HG03342 (cell line): Measurements from ENCODE around the gene MKNK2.
"Not testable (repeated sequence)": the region's sequence is repeated elsewhere in the genome, so short reads cannot be mapped to it uniquely, and the experiment has no call there.

ENCODE experiments used
- ATAC-seq: cut with Tn5 transposase; IDR thresholded peaks from one replicate; pipeline ENCODE4 v1.9.1; 2021; ENCODE audit warnings: mild to moderate bottlenecking, moderate library complexity; ENCODE audit not compliant: unreplicated experiment

MKNK2 gene

DNA sequence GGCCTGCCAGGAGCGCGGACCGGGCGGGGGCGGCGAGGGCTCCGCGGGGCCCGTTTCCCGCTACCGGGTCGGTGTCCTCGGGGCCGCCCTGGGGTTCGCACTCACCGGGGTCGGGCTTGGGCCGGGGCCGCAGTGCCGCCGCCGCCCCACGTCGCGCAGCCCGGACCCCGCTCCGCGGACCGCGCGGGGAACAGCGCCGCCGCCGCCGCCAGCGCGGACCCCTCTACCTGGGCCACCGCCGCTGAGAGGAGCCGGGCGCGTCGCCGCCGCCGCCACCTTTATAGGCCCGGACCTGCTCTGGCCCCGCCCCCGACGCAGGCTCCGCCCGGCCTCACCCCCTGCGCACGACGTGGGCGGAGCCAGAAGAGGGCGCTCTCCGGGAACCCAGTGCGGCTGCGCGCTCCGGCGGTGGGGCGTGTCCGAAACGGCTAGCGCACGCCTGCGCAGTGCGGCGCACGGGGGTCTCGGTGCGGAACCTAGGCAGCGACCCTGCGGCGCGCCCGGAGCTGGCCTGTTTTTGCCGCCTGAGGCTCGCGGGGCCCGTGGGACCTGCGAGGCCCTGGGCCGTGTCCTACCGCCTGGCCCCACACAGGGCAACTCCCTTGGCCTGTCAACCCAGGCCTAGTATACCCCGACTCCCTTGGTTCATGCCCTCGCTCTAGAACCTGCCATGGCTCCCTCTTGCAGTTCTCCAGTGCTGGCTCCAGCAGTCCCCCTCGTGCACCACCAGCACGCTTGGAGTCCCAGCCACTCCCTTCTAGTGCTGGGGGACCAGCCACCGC, at the start of gene MKNK2:
Gene MKNK2 (minus strand): TSS at position 254 of the 782 bp plus-strand sequence. CDS start 393 bp downstream, outside the sequence.
- ATAC-seq, result peak; percentile 56

DNA sequence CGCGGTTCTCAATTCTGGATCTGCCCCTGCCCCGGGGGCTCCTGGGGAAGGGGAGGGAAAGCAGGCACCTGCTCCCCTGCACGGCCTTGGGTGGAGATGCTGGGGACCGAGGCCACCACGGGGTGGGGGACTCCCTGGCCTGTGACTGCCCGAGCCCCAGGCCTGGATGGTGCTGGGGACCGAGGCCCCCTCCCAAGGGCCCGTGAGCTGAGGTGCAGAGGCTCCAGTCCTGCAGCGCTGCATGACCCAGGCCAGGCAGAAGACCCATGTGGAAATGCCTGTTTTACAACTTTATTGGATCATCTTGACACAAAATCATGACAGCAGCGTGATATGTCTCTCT, 49.6 kb upstream of the MKNK2 start:
- no peak for ATAC-seq

DNA sequence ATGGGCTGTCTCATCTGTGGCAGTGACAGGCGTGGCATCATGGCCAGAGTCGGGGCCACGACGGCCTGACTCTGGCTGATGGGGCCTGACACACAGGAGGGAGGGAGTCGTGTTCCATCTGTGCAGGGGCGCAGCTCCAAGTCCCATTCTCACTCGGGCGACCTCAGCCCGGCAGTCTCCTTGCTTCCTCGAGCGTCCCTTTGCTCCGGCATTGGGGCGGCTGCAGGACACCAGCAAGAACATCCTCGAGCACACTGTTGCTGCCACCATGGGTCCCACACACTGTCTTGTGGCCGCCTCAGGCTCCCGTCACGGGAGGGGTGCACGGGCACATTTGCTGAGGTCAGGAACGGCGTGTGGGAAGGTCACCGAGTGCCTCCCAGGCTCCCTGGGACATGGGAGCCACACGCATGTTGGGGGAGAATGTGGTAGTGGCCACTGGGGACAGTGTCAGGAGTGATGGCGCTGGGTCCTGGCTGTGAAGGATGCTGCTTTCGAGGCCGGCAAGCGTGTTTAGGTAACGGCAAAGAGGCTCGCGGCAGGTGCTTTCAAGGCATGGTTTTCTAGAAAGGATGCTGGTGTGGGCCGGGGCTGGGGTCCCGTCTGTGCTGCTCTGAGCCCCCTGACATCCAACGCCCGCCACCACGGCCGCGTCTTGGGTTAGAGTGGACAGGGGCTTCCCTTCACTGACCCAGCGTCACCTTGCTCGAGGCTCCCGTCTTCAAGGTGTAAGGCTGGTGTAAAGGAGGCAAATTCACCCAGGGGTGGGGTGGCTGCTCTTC, 49.1 kb upstream of the MKNK2 start:
- ATAC-seq, result no peak

DNA sequence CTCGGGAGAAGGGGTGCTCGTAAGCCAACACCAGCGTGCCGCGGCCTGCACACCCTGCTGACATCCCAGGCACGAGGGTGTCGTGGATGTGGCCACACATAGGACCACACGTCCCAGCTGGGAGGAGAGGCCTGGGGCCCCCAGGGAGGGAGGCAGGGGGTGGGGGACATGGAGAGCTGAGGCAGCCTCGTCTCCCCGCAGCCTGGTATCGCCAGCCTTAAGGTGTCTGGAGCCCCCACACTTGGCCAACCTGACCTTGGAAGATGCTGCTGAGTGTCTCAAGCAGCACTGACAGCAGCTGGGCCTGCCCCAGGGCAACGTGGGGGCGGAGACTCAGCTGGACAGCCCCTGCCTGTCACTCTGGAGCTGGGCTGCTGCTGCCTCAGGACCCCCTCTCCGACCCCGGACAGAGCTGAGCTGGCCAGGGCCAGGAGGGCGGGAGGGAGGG, 48.0 kb upstream of the MKNK2 start:
- ATAC-seq, result no peak

DNA sequence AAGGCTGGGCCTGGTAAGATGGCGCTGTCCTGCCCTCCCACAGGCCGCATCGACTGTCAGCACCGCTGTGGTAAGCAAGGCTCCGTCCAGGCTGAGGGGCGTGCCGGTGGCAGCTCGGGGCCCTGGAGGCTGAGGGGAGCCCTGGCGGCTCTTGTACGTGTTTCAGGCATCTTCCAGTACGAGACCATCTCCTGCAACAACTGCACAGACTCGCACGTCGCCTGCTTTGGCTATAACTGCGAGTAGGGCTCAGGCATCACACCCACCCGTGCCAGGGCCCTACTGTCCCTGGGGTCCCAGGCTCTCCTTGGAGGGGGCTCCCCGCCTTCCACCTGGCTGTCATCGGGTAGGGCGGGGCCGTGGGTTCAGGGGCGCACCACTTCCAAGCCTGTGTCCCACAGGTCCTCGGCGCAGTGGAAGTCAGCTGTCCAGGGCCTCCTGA, 46.9 kb upstream of the MKNK2 start:
- no peak for ATAC-seq

DNA sequence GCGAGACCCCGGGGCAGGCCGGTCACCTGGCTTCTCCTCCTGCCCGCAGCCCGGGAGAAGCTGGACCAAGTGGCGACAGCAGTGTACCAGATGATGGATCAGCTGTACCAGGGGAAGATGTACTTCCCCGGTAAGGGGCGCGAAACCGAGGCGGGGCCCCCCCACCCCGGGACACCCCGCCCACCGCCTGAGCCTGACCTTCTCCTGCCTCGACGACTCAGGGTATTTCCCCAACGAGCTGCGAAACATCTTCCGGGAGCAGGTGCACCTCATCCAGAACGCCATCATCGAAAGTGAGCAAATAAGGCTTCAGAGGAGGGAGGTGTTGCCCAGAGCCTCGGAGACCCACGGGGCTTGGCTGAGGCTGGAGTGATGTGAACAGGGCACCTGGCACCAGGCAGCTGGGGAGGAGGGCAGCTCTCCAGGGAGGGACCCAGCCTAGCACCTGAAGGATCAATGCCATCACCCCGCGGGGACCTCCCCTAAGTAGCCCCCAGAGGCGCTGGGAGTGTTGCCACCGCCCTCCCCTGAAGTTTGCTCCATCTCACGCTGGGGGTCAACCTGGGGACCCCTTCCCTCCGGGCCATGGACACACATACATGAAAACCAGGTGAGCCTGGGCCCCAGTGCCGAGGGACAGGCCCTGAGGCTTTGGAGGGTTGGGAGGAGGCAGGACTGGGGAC, 46.3 kb upstream of the MKNK2 start:
- no peak for ATAC-seq

DNA sequence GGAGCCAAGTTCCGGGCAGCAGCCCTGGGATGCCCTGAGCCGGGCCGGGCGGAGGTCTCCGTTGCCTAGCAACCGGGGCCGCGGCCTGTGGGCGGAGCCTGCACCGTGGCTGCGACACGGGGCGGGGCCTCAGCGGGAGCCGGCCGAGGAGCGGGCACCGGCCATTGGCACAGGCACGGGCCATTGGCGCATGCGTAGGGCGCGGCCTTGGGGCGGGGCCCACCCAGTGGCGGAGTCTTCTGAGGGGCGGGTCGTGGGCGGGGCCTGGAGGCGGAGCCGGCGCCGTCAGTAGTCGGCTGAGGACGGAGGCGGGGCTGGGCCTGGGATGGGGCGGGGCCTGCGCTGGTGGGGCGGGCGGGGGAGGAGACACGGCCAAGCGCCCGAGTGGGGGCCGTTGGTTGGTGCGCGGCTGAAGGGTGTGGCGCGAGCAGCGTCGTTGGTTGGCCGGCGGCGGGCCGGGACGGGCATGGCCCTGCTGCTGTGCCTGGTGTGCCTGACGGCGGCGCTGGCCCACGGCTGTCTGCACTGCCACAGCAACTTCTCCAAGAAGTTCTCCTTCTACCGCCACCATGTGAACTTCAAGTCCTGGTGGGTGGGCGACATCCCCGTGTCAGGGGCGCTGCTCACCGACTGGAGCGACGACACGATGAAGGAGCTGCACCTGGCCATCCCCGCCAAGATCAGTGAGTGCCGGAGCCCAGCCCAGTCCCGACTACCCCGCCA, 45.6 kb upstream of the MKNK2 start, which contains the start of gene IZUMO4:
Gene IZUMO4 (plus strand): TSS at position 436 of the 723 bp plus-strand sequence. CDS start 31 bp downstream, at position 467.
- peak; percentile 67 for ATAC-seq

DNA sequence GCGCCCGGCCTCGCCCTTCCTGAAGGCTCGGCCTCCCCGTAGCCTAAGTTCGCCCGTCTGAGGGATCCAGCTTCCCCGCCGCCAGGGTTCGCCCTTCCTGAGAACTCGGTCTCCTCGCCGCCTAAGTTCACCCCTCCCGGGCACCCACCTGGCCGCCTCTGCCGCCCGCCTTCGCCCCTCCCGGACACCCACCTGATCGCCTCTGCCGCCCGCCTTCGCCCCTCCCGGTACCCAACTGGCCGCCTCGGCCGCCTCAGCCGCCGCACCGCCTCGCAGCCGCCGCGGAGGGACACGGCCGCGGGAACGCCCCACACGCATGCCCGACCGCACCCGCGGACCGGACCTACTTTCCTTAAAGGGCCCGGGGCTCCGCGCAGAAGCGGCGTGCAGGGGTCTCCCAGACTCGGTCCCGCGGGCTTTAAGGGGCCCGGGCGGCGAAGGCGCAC, 45.0 kb upstream of the MKNK2 start, which contains the start of gene MOB3A:
Gene MOB3A (minus strand): TSS at position 293 of the 446 bp plus-strand sequence. CDS start 17,766 bp downstream, outside the sequence.
- peak; percentile 12 for ATAC-seq

DNA sequence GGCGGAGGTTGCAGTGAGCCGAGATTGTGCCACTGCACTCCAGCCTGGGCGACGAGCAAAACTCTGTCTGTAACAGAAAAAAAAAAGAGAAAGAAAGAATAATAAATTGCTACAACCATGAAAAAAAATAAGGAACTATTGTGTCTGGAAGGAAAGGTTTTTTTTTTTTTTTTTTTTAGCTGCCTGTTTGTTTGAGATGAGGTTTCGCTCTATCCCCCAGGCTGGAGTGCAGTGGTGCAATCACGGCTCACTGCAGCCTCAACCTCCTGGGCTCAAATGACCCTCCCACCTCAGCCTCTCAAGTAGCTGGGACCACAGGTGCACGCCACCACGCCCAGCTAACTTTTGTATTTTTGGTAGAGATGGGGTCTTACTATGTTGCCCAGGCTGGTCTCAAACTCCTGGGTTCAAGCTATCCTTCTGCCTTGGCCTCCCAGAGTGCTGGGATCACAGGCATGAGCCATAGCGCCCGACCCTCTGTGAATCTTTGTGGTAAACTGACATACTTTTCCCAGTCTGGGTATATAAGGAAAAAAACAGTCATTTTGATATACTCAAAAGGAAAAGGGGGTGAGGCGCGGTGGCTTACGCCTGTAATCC, 41.0 kb upstream of the MKNK2 start:
- not testable (repeated sequence) for ATAC-seq

DNA sequence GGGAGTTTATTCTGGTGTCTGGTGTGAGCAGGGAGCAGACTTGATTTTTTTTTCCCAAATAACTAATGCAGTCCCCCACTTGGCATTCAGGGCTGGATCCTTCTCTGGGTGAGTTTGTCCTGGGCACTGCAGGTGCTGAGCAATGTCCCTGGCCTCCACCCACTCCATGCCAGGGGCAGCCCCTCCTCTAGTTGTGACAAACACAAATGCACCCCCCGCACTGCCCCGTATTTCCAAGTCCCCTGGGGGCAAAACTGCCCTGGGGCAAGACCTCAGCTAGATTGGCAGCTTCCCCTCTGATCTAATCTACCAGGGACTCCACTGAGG, 38.6 kb upstream of the MKNK2 start:
- peak; percentile 0 for ATAC-seq

DNA sequence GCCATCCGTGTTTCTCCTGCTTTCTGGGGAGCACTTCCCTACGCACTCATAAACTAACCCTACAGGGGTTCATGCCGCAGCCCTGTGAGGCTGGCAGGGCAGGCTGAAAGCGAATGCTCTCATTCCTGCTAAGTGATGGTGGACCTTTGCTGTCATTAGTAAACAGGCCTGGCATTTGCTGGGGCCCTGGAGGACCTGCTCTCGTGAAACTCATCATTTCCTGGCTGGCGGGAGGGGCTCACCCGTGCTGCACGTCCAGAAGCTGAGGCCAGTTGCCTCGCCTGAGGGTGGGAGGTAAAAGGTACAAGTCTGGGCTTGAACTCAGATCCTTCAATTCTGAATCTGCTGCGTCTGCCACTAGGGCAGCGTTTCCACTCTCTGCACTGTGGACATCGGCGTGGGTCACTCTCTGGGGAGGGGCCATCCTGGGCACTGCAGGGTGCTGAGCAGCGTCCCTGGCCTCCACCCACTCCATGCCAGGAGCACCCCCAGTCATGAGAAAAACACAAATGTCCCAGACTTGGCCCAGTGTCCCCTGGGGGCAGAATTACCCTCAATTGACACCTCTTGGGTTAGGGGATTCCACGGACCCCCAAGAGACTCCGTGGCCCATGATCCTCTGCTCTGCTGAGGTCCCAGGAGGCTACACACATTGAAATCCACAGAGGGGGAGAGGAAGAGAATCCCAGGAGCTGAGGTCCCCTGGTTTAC, 38.1 kb upstream of the MKNK2 start:
- no peak for ATAC-seq

DNA sequence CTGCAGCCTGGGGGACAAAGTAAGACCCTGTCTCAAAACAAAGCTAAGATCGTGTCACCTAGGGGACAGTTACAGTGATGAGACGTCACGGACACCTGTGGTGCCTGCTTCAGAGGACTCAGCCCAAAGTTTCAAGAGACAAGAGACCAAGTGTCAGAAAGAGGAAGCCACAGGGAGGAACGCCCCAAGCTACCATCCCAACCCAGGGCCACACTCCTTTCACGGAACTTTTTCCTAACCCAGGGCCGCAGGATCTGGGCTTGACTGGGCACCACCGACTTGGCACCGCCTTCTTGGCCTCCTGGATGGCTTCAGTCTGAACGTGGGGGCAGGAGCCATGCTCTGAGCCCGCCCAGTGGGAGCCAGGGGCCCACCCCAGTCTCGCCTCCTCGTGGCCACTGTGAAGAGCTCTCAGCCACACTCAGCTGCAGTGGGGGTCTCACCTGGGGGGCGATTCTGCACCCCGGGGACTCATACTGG, 36.6 kb upstream of the MKNK2 start:
- ATAC-seq, result no peak

DNA sequence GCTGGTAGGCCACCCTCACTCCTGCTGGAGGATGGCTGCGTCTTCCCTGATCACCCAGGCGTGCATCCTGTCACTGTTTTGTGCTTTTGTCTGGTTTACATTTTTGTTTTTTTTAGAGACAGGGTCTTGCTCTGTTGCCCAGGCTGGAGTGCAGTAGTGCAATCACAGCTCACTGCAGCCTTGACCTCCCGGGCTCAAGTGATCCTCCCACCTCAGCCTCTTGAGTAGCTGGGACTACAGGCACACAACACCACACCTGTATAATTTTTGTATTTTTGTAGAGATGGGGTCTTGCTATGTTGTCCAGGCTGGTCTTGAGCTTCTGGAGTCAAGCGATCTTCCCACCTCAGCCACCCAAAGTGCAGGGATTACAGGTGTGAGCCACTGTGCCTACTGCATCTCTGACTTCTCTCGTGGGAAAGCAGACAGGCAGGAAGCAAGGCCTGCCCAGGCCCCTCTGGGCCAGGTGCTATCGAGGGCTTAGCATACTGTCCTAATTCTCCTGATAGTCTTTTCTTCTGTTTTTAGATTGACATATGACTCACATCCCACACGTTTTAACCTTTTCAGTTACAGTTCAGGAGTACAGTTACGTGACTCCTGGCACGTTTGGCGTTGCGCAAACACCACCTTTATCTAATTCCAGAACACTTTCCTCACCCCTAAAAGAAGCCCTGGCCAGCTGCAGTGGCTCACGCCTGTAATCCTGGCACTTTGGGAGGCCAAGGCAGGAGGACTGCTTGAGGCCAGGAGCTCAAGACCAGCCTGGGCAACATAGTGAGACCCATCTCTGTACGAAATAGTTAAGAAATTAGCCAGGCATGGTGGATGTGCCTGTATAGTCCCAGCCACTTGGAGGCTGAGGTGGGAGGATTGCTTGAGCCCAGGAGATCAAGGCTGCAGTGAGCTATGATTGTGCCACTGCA, 35.9 kb upstream of the MKNK2 start:
- ATAC-seq, result not testable (repeated sequence)

DNA sequence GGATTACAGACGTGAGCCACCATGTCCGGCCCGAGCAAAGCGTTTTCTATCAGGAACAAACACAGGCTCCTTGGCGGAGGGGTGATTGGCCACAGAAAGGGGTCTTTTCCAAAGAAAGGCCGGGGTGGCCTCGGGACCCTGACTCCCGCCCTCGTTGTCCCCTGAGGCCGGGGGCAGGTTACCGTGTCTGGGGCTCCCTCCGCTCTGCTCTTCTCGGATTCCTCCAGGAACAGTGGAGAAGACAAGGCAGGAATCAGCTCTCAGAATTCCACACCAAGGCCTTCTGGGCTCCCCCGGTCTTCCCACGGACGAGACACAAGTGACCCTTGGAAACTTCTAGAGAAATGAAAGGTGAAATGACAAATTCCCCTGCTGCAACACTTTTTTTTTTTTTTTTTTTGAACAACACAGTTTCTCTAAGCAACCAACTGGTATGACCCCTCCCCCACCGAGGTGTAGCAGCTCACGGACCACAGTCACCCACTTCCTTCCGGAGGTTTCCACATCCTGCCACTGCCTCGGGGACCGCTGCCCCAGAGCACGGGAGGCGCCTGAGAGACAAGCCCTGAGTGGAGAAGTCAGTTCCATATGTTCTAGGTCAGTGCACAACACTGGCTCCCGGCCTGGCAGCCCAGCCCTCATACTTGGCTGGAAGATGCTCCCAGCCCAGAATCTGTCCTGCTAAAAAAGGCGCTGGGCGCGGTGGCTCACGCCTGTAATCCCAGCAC, 34.1 kb upstream of the MKNK2 start:
- ATAC-seq, result peak; percentile 30

DNA sequence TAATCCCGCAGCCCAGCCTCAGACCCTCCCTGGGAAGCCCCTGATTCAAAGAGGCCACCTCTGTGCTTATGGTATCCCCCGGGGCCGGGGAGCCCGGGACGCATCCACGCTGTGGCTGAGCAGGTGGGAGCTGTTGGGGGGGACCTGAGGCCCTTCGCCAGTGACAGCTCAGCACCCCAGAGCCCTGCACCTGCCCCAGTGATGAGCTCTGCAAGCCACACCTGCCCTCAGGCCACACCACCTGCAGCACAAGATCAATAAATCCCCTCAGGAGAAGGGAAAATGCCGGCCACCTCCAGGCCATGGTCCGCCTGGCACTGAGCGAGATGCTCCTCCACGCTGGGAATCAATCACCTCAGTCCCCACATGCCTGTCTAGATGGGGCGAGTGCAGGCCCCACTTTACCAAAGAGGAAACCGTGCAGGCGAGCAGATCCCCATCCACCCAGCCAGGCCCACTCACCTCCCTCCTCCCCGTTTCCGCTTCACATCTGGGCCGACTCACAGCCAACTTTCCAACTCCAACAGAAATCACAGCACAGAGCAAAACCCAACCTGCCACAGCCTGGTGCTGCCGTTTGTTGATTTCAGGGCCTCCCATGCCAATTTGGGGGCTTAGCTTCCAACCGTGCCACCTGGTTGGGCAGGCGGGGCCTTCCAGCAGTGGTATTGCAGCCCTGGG, 32.3 kb upstream of the MKNK2 start:
- no peak for ATAC-seq

DNA sequence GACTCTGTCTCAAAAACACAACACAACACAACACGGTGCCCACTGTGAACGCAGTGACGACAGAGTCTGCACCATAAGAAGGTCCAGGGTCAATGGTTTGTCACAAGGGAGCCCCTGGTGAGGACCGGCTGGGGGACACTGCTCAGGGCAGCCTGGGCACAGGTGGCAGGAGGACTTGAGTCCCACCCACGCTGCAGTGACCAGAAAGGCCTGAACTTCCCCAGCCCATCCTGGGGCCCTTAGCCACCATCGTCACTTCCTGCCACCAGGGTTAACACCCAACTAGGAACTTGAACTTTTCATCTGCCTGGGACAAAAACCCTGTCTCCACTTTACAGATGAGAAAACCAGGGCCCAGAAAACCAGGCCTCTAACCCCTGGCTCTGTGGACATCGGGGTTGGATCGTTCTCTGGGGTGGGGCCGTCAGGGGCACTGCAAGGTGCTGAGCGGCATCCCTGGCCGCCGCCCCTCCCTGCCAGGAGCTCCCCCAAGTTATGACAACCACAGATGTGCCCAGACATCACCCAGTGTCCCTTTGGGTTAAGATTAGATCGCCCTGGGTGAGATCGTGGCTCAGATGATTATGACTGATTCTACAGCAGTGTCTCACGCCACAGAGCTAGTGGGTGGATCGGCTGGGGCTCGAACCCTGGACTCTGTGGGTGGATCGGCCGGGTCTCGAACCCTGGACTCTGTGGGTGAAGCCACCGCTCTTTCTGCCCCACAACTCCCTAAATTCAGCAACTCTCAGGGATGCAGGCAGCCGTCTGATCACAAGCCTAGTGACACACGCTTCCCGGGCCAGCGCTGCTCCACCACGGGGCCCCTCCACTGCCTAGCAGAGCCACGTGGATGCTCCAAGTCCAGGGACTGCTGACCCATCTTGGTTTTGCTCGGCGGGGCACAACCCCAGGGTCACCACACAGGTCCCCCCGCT, 31.1 kb upstream of the MKNK2 start:
- ATAC-seq, result no peak
